ENCODE data around the gene CKS1B.

Gene CKS1B

DNA sequence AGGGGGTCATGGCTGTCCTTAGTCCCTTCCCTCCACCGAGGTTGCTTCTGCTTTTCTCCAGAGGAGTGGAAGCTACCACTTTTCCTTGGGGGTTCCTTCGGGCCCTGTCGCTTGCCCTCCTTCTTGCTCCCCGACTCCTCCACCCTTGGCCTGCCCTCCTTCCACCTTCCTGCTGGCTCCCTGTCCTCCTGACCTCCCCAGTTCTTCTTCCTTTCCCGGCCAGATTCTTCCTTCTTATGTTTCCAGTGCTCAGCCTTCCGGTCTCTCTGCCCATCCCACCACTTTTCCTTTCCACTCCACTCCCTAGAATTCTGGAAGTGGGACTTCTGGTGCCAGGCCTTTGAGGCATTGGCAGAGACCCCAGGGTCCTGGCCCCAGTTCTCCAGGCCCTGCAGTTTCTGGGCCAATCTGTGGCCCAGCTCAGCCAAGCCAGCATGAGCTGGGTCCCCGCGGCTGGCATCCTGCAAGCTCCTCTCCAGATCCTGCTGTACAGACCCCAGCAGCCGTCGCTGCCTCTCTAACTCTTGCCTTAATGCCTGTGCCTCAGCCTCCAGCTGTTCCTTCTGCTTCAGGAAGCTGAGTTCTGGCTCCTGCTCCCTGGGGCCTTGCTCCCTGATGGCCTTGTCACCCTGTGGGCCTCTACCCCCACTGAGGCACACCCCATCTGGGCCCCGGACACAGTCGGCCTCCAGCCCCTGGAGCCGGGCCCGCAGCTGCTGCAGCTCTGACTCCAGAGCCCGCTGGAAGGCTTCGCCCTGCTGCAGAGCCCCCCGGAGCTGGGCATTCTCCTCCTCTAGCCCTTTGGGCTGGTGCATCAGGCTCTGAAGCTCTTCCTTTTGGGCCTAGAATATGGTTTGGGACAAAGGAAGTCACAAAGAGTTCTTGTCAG lies 28.3 kb upstream of the CKS1B start:
- H3K36me3 ChIP-seq (ENCODE audit: control insufficient read depth in 5 of 5, insufficient read depth in 5 of 5, low read length in 5 of 5), result peaks cover 0 to 47% (median 31%) of the 10 kb centered on the region in 5 donors
- no peaks in the 10 kb centered on the region for H3K27me3 ChIP-seq (ENCODE audit: control insufficient read depth in 5 of 5, insufficient read depth in 4 of 5, low read length in 5 of 5)
- H3K9me3 ChIP-seq (ENCODE audit: control insufficient read depth in 5 of 5, low read length in 5 of 5), result no peaks in the 10 kb centered on the region
- H3K4me3 ChIP-seq (ENCODE audit: low read depth in 1 of 5, low read length in 5 of 5), result no peak overlapping the region
- H3K27ac ChIP-seq (ENCODE audit: low read depth, low read length), result no peak overlapping the region
- H3K4me1 ChIP-seq (ENCODE audit: control insufficient read depth in 5 of 5, insufficient read depth in 5 of 5, low read length in 5 of 5), result peaks cover 21 to 53% (median 52%) of the 10 kb centered on the region in 5 donors
- H3K9ac ChIP-seq (ENCODE audit: low read length in 5 of 5), result no peak overlapping the region

DNA sequence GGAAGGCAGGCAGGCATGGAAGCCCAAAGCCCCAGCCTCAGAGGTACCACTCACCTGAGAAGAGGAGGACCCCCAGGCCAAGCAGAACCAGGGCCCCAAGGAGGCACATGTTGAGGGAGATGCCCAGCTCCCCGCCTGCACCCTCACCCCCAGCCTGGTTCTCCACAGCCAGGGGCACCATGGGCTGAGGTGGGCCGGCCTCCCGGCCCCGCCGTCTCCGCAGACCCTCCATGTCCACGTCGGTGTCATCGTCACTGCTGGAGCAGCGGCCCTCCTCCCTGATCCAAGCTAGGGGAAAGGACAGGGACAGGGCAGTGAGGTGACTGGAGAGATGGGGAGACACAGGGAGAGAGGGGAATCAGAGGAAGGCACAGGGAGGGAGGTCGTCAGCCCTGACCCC lies 26.4 kb upstream of the CKS1B start:
- no peak overlapping the region for H3K4me3 ChIP-seq (ENCODE audit: low read depth in 1 of 5, low read length in 5 of 5)
- no peaks in the 10 kb centered on the region for H3K9me3 ChIP-seq (ENCODE audit: control insufficient read depth in 5 of 5, low read length in 5 of 5)
- H3K27ac ChIP-seq (ENCODE audit: low read depth, low read length), result no peak overlapping the region
- peaks cover 0 to 54% (median 32%) of the 10 kb centered on the region in 5 donors for H3K36me3 ChIP-seq (ENCODE audit: control insufficient read depth in 5 of 5, insufficient read depth in 5 of 5, low read length in 5 of 5)
- H3K4me1 ChIP-seq (ENCODE audit: control insufficient read depth in 5 of 5, insufficient read depth in 5 of 5, low read length in 5 of 5), result peaks cover 12 to 49% (median 46%) of the 10 kb centered on the region in 5 donors
- H3K27me3 ChIP-seq (ENCODE audit: control insufficient read depth in 5 of 5, insufficient read depth in 4 of 5, low read length in 5 of 5), result no peaks in the 10 kb centered on the region
- H3K9ac ChIP-seq (ENCODE audit: low read length in 5 of 5), result no peak overlapping the region

DNA sequence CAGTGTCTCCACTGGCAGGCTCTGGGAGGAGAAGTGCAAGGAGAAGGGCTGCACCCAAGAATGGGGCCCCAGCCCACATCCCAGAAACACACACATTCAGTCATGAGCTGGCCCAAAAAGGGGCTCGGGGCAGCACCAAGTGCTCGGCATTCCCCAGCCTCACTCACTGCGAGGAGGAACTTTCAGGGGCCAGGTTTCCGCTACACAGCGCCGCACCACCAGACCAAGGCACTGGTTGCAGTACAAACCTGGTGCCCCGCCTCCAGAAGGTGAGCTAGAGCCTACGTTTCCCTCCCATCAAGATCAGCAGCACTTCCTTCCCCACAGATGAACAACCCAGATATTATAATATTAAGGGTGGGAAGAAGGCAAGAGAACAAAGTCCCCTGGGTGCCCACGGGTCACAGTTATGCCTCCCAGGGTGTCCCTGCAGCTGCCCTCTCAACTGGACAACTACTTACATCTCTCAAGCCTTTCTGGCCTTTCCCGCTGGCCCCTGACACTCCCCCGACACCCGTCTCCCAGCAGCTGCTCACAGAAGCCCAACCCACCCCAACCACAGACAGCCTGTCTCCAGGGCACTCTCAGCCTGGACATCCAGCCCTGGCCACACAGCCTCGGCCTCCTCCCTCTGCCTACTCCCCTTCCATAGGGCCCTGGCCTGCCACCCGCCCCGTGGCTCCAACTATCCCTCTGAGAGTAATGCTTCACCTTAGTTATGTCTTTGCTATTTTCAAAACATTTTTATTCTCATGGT lies 22.4 kb upstream of the CKS1B start:
- H3K9ac ChIP-seq (ENCODE audit: low read length in 5 of 5), result peak overlapping the region in 2 of 5 donors; percentile 15 to 35
- H3K4me3 ChIP-seq (ENCODE audit: low read depth in 1 of 5, low read length in 5 of 5), result no peak overlapping the region
- no peak overlapping the region for H3K27ac ChIP-seq (ENCODE audit: low read depth, low read length)
- no peaks in the 10 kb centered on the region for H3K27me3 ChIP-seq (ENCODE audit: control insufficient read depth in 5 of 5, insufficient read depth in 4 of 5, low read length in 5 of 5)
- H3K9me3 ChIP-seq (ENCODE audit: control insufficient read depth in 5 of 5, low read length in 5 of 5), result no peaks in the 10 kb centered on the region
- peaks cover 13 to 54% (median 51%) of the 10 kb centered on the region in 5 donors for H3K4me1 ChIP-seq (ENCODE audit: control insufficient read depth in 5 of 5, insufficient read depth in 5 of 5, low read length in 5 of 5)
- peaks cover 0 to 35% (median 26%) of the 10 kb centered on the region in 5 donors for H3K36me3 ChIP-seq (ENCODE audit: control insufficient read depth in 5 of 5, insufficient read depth in 5 of 5, low read length in 5 of 5)

DNA sequence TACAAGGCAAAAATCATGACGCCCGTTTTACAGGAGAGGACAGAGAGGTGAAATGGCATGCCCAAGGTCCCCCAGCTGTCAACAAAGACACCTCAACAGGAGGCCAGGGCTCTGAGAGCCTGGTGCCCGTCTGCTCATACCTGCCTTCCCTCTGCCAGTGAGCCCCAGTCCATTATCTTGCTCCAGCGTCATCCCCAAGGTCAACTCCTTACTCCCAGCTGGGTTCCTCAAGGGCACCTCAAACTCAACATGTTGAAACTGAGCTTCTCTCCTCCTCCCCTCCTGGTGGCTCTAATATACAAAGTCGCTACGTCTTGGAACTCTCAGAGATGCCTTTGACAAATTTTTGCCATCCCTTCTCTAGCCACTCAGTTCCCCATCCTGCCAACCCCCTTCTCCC lies 21.8 kb upstream of the CKS1B start:
- Histone ChIP-seq H3K9ac (ENCODE audit: low read length in 5 of 5) (peak overlapping the region in 1 of 5 donors; percentile 29), H3K27me3 (ENCODE audit: control insufficient read depth in 5 of 5, insufficient read depth in 4 of 5, low read length in 5 of 5) (no peaks in the 10 kb centered on the region), H3K9me3 (ENCODE audit: control insufficient read depth in 5 of 5, low read length in 5 of 5) (no peaks in the 10 kb centered on the region), H3K36me3 (ENCODE audit: control insufficient read depth in 5 of 5, insufficient read depth in 5 of 5, low read length in 5 of 5) (peaks cover 0 to 29% (median 21%) of the 10 kb centered on the region in 5 donors), H3K4me1 (ENCODE audit: control insufficient read depth in 5 of 5, insufficient read depth in 5 of 5, low read length in 5 of 5) (peaks cover 16 to 60% (median 55%) of the 10 kb centered on the region in 5 donors), H3K27ac (ENCODE audit: low read depth, low read length) (no peak overlapping the region), H3K4me3 (ENCODE audit: low read depth in 1 of 5, low read length in 5 of 5) (no peak overlapping the region)

DNA sequence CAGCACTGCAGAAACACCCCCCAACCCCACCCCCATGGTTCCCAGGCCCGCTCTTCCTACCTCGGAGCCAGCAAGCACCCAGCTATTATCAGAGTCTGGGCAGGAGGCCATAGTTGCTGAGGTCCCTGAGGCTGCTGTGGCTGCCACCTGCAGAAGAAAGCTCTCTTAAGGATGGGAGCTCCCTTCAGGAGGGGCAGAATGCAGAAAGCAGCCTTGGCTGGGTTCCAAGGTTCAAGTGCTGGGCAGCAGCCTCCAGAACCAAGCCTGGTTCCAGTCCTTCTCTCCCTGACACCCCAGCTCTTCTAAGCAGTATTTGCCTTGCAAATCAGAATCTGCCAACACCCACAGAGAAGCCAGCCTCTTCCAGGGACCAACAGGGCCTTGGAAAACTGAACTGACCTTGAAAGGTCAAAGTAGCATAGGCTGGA lies 20.9 kb upstream of the CKS1B start:
- Histone ChIP-seq H3K27me3 (ENCODE audit: control insufficient read depth in 5 of 5, insufficient read depth in 4 of 5, low read length in 5 of 5) (no peaks in the 10 kb centered on the region), H3K4me1 (ENCODE audit: control insufficient read depth in 5 of 5, insufficient read depth in 5 of 5, low read length in 5 of 5) (peaks cover 16 to 60% (median 55%) of the 10 kb centered on the region in 5 donors), H3K9ac (ENCODE audit: low read length in 5 of 5) (peak overlapping the region in 1 of 5 donors; percentile 42), H3K9me3 (ENCODE audit: control insufficient read depth in 5 of 5, low read length in 5 of 5) (no peaks in the 10 kb centered on the region), H3K4me3 (ENCODE audit: low read depth in 1 of 5, low read length in 5 of 5) (peak overlapping the region in 1 of 5 donors; percentile 9), H3K27ac (ENCODE audit: low read depth, low read length) (no peak overlapping the region), H3K36me3 (ENCODE audit: control insufficient read depth in 5 of 5, insufficient read depth in 5 of 5, low read length in 5 of 5) (peaks cover 0 to 28% (median 18%) of the 10 kb centered on the region in 5 donors)

DNA sequence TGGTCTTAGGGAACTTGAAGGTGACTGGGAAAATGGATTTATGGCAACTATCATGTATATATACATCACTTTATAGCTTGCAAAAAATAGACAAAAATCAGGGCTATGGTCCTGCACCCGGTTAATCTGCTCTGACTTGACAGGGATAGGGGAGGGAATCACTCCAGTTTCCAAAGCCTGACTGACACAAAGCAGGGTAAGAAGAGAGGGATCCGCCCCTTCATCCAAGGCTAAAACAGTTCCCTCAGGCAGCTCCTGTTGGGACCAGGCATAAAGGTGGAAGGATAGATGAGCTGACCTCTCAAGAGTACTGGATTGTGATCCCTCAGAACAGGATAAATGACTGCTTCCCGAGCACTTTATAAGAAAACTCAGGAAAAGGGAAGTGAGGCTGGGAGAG lies 19.9 kb upstream of the CKS1B start:
- Histone ChIP-seq H3K36me3 (ENCODE audit: control insufficient read depth in 5 of 5, insufficient read depth in 5 of 5, low read length in 5 of 5) (peaks cover 0 to 35% (median 24%) of the 10 kb centered on the region in 5 donors), H3K4me3 (ENCODE audit: low read depth in 1 of 5, low read length in 5 of 5) (peak overlapping the region; percentile 70 to 84 (median 80)), H3K9ac (ENCODE audit: low read length in 5 of 5) (peak overlapping the region in 1 of 5 donors; percentile 38), H3K27me3 (ENCODE audit: control insufficient read depth in 5 of 5, insufficient read depth in 4 of 5, low read length in 5 of 5) (no peaks in the 10 kb centered on the region), H3K27ac (ENCODE audit: low read depth, low read length) (no peak overlapping the region), H3K4me1 (ENCODE audit: control insufficient read depth in 5 of 5, insufficient read depth in 5 of 5, low read length in 5 of 5) (peaks cover 16 to 65% (median 55%) of the 10 kb centered on the region in 5 donors), H3K9me3 (ENCODE audit: control insufficient read depth in 5 of 5, low read length in 5 of 5) (no peaks in the 10 kb centered on the region)

DNA sequence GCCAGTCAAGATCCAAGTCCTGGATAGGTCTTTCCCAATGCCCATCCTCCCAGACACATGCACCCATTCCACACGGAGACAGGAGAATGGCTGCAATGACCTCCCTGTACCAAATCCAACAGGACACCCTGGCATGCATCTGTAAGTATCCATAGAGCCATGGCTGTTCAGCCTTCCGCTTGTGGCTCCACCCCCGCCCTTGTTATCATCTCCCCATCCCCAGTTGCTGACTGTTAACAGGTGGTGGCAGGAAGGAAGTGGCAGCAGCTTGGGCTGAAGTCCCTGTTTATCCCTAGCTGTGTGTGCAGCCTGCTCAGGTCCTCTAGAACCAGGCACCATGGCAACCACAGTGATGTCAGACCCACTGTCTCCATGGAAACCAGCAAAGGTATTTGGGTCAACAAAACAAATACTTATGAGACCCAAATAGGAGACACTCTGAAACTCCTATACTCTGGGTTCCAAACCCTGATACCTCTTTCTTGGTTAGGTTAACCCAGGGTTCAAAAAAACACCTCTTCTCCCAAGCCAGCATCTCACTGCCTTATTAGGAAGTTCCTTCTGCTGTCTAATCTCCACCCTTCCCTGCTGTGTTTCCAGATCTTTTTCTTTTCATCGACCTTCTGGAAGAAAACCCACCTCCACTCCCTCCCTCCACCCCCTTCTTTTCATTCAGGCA lies 19.3 kb upstream of the CKS1B start:
- H3K4me3 ChIP-seq (ENCODE audit: low read depth in 1 of 5, low read length in 5 of 5), result peak overlapping the region; percentile 70 to 84 (median 80)
- H3K36me3 ChIP-seq (ENCODE audit: control insufficient read depth in 5 of 5, insufficient read depth in 5 of 5, low read length in 5 of 5), result peaks cover 0 to 38% (median 27%) of the 10 kb centered on the region in 5 donors
- peaks cover 16 to 65% (median 55%) of the 10 kb centered on the region in 5 donors for H3K4me1 ChIP-seq (ENCODE audit: control insufficient read depth in 5 of 5, insufficient read depth in 5 of 5, low read length in 5 of 5)
- no peaks in the 10 kb centered on the region for H3K27me3 ChIP-seq (ENCODE audit: control insufficient read depth in 5 of 5, insufficient read depth in 4 of 5, low read length in 5 of 5)
- peak overlapping the region; percentile 16 to 80 (median 73) for H3K9ac ChIP-seq (ENCODE audit: low read length in 5 of 5)
- H3K9me3 ChIP-seq (ENCODE audit: control insufficient read depth in 5 of 5, low read length in 5 of 5), result no peaks in the 10 kb centered on the region
- peak overlapping the region; percentile 35 for H3K27ac ChIP-seq (ENCODE audit: low read depth, low read length)

DNA sequence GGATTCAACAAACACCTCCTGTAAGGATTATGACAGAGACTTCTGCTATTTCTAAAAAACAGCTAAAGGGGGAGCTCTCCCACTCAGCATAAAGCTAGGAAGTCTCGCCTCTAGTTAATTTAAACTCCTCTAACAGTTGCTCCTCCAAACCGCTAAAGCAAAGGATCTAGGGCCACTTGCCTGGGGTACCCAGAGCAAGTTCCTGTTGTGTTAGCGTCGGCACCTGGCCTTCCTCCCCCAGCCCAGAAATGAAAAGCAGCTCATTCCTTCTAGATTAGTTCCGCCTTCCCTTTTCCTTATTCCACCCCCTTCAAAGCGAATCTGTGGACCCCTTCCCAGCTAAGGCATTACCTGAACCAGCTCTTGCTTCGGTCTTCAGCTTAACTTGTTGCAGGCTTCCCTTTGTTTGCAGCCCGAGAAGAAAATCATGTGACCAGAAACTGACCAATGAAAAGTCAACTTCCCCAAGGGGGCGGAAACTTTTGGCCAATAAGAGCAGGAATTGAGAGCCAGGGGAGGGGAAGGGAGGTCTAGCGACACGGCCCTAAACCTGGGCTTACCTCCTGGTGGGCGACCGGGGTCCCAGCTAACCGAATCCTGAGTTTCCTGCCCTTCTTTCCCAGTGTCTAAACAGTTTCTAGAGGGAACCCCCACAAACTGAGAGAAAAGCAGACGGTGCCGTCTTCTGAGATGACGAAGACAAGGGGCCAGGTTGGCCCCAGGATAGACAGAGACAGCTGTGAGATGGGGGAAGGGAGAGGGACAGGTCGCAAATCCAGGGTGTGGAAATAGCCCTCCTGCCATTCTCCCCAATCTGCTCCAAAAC lies 18.6 kb upstream of the CKS1B start, which contains the start of gene PBXIP1:
Gene PBXIP1, minus strand, starts transcription at position 382 of the 826 bp plus-strand sequence. CDS start 2,378 bp downstream, outside the sequence.
- H3K27ac ChIP-seq (ENCODE audit: low read depth, low read length), result peak within 1 kb of the TSS; percentile 35
- H3K4me3 ChIP-seq (ENCODE audit: low read depth in 1 of 5, low read length in 5 of 5), result peak within 1 kb of the TSS; percentile 70 to 84 (median 80)
- H3K9me3 ChIP-seq (ENCODE audit: control insufficient read depth in 5 of 5, low read length in 5 of 5), result no peaks in the 10 kb centered on the region
- H3K4me1 ChIP-seq (ENCODE audit: control insufficient read depth in 5 of 5, insufficient read depth in 5 of 5, low read length in 5 of 5), result peaks cover 22 to 71% (median 63%) of the 10 kb centered on the region in 5 donors
- peak within 1 kb of the TSS; percentile 16 to 80 (median 73) for H3K9ac ChIP-seq (ENCODE audit: low read length in 5 of 5)
- peaks cover 0 to 30% (median 20%) of the 10 kb centered on the region in 5 donors for H3K36me3 ChIP-seq (ENCODE audit: control insufficient read depth in 5 of 5, insufficient read depth in 5 of 5, low read length in 5 of 5)
- no peaks in the 10 kb centered on the region for H3K27me3 ChIP-seq (ENCODE audit: control insufficient read depth in 5 of 5, insufficient read depth in 4 of 5, low read length in 5 of 5)

DNA sequence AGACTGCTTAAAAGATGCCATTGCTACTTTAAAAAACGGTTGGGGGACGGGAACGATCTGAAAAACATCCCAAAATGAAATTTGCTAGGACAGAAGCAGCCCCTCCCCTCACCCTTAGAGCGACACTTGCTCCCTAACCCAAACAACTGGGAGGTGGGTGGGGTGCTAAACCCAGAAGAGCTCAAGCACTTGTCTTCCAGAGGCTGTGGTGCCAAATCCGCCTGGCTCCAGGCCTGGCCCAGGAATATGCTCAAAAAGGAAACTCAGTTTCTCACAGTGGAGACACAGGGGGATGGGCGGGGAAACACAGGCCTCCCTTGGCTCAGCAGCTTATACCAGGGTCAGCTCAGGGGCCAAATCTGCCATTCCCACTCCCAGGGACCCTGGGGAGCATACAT lies 17.9 kb upstream of the CKS1B start:
- peaks cover 23 to 75% (median 66%) of the 10 kb centered on the region in 5 donors for H3K4me1 ChIP-seq (ENCODE audit: control insufficient read depth in 5 of 5, insufficient read depth in 5 of 5, low read length in 5 of 5)
- H3K36me3 ChIP-seq (ENCODE audit: control insufficient read depth in 5 of 5, insufficient read depth in 5 of 5, low read length in 5 of 5), result peaks cover 0 to 24% (median 16%) of the 10 kb centered on the region in 5 donors
- H3K27ac ChIP-seq (ENCODE audit: low read depth, low read length), result peak overlapping the region; percentile 35
- H3K9ac ChIP-seq (ENCODE audit: low read length in 5 of 5), result peak overlapping the region in 4 of 5 donors; percentile 54 to 80 (median 74)
- no peaks in the 10 kb centered on the region for H3K9me3 ChIP-seq (ENCODE audit: control insufficient read depth in 5 of 5, low read length in 5 of 5)
- no peaks in the 10 kb centered on the region for H3K27me3 ChIP-seq (ENCODE audit: control insufficient read depth in 5 of 5, insufficient read depth in 4 of 5, low read length in 5 of 5)
- peak overlapping the region; percentile 70 to 84 (median 80) for H3K4me3 ChIP-seq (ENCODE audit: low read depth in 1 of 5, low read length in 5 of 5)
